GM21447 (cell line): ENCODE measurements around the gene CD3D.
"Not testable (repeated sequence)": the region's sequence is repeated elsewhere in the genome, so short reads cannot be mapped to it uniquely, and the experiment has no call there.

Source experiments
- ATAC-seq: cut with Tn5 transposase; IDR thresholded peaks from one replicate; pipeline ENCODE4 v1.9.1; 2021; ENCODE audit not compliant: unreplicated experiment

Gene CD3D

DNA sequence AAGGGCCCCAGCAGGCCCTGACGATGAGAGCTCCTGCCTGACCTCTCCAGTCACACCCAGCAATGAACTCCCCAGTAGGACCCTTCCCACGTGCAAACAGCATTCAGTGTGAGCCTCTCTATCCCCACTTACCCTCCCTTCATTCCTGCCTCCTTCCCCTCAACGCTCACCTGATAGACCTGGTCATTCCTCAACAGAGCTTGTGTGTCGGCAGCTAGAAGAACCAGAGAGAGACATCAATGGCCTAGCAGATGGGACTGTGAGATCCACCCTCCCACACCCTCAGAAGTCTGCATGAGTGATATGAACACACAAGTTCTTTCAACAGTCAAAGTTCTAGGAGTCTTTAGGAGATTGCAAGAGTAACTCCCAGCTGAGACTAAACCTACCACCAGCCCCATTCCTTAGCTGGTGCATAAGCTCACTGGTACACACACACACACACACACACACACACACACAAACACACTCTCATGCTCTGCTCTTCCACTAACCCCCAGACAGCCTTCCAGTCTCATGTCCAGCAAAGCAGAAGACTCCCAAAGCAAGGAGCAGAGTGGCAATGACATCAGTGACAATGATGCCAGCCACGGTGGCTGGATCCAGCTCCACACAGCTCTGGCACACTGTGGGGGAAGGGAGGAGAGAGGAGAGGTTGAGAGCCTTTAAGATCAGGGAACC is 3.1 kb downstream of the CD3D start:
- no peak for ATAC-seq

DNA sequence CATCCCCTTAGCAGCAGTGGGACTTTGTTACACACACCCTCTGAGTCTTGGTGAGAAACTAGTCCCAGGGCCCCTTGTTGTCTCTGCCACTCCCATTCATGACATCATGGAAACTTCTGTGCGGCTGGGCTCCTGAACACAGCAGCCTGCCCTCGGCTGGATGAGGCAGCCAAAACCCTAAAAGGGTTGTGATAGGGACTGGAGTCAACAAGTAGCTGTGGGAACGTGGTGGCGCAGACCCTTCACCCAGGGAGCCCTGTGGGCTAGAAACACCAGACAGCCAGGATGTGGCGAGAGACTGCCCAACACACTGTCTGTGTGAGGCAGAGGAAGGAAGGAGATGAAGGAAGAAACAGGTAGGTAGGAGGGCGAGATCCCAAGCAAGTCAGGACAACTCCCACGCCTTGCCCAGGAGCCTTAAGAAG is 3.9 kb downstream of the CD3D start:
- ATAC-seq, result no peak

DNA sequence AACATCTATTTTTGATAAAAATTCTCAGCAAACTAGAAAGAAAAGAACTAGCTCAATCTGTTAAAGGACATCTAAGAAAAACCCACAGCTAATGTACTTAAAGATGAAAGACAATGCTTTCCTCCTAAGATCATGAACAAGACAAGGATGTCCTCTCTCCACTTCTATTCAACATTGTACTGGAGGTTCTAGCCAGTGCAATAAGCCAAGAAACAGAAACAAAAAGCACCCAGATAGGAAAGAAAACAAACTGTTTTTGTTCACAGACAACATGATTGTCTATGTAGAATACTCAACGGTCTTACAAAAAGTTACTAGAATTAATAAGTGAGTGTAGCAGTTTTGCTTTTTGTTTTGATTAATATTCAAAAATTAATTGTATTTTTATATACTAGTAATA is 7.8 kb downstream of the CD3D start:
- no peak for ATAC-seq

DNA sequence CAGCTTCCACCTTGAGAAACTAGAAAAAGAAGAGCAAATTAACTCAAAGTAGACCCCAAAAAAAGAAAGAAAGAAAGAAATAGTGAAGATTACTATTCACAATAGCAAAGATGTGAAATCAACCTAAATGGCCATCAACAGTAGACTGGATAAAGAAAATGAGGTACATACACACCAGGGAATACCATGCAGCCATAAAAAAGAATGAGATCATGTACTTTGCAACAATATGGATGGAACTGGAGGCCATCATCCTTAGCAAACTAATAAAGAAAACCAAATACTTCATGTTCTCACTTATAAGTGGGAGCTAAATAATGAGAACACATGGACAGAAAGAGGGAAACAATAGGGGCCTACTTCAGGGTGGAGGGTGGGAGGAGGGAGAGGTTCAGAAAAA is 13.8 kb downstream of the CD3D start:
- ATAC-seq, result no peak

DNA sequence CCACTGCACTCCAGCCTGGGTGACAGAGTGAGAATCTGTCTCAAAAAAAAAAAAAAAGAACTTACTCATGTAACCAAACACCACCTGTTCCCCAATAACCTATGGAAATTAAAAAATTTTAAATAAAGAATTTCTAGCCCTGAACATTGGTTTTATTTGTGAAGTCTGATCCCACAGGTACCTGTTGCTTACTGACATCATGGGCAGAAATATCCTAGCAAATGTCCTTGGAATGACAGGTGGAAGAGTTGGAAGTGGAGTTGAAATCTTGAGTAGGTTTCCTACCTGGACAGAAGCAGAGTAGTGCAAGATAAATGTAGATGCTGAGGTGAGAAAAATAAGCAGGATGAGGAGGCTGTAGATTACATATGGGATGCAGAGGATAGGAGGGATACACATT is 17.2 kb downstream of the CD3D start:
- no peak for ATAC-seq

DNA sequence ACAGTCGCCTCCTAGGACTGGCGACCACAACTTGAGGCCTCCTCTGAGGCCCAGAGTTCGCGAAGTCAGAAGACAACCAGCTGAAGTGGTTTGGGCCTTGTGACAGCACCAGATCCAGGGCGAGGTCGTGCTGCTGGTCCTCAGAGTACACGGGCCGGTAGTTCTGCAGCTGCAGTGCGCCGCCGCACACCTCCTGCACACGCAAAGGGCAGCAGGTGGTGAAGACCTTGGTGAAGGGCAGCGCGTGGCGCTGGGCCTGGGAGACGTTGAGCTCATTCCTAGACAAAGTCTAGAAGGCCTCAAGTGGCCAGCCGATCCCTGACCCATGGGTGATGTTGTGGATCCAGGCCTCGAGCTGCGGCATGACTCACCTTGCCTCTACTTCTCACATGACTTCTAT is 19.8 kb downstream of the CD3D start:
- no peak for ATAC-seq

- ATAC-seq, result no peak
Measured at GRCh38 chr11:118321386-118322082, 21.0 kb downstream of the CD3D start.

DNA sequence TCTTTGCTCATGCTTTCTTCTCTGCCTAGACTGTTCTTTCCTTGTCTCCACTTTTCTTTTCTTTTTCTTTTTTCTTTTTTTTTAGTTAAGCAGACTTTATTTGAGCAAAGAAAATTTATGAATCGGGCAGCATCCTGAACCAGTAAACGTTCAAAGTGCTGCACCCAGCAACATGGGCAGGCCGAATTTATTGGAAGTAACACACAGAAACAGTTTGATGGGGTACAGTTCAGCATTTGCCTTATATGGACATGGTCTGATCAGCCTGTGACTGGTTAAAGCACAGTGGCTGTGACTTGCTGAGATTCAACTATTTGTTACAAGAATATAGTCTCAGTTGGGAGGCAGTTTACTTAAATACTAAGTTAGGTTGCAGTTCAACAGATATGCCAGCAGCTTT is 22.0 kb downstream of the CD3D start:
- no peak for ATAC-seq

- ATAC-seq, result no peak
Measured at GRCh38 chr11:118319337-118319707, 23.2 kb downstream of the CD3D start.

DNA sequence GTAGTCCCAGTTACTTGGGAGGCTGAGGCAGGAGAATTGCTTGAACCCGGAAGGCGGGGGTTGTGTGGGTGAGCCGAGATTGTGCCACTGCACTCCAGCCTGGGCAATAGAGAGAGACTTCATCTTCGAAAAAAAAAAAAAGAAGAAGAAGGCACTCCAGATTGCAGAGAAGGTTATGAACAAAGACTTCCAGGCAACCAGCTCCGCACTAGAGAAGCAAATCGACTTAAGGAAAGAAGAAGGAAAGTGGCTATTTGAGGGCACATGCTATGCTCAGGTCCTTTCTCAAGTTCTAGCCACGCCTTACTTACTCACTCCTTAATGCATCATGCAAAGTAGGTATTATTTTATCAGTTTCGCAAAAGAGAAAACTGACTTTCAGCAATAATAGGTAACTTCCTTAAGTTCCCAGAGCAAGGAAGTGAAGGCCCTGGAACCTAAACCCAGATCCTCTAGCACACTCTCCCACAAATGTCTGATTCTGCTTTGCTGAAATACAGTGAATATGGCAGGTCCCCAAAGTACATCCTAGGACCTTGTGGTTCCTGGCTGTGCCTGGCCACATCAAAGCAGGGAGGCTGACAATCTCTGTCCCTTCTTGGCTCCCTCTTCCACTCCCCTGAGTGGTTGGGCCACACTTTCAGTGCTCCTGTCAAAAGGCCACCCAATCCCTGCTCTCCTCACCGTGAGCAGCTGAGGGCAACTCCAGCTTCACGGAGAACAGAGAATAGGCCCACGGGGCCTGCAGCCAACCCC is 23.7 kb downstream of the CD3D start:
- ATAC-seq, result no peak

- no peak for ATAC-seq
Measured at GRCh38 chr11:118318124-118318523, 24.4 kb downstream of the CD3D start.

DNA sequence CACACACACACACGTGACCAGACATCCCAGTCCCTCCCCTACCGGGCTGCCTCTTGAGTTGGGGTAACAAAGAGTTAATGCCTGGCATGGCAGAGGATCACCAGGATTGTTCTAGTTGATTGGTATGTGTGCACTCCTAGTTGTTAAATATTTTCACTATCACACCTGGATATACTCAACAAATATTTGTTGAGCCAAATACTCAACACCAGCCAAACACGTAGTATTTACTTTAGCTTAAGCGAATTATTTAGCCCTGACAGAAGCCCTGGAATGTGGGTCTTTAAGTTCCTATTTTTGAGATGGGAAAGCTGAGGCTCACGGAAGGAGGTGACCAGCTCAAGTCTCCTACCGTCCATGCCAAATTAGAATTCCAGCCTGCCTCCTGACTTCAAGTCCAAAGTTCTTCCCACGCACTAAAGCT is 27.5 kb downstream of the CD3D start:
- no peak for ATAC-seq

DNA sequence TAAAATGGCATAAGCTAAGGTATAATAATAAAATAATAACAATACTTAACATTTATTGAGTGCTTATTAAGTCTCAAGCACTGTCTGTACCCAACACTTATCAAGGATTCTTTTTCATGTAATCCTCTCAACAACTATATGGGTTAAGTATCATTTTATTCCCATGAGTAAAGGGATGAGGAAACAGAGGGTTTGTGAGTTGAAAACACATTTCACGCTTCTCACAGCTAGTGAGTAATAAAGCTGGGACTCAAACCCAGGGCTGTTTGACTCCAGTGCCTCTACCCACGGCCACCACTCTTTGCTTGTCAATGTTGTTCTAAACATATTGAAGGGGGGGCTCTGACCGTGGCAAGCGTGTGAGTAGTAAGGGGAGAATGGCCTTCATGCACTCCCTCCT is 29.3 kb downstream of the CD3D start:
- no peak for ATAC-seq

GRCh38 chr11:118312328-118312727 is 30.2 kb downstream of the CD3D start:
- ATAC-seq, result no peak

DNA sequence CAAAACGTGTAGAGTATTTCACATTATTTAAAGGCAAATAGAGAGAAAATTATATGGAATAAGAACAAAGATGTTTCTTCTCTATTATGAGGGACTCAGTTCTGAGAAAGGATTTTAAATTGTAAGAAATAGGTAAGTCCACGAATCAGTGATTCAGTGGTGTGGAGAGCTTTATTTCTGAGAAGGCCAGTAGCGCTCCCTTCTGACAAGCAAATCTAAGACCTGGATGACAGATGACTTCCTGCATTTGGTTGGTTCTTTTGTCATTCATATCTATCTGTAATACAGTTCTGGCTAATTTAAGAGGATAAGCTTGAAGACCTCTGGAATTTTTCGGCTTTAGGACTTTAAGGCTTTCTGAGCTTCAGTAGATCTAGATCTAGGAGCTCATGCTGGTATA is 31.0 kb downstream of the CD3D start:
- no peak for ATAC-seq

DNA sequence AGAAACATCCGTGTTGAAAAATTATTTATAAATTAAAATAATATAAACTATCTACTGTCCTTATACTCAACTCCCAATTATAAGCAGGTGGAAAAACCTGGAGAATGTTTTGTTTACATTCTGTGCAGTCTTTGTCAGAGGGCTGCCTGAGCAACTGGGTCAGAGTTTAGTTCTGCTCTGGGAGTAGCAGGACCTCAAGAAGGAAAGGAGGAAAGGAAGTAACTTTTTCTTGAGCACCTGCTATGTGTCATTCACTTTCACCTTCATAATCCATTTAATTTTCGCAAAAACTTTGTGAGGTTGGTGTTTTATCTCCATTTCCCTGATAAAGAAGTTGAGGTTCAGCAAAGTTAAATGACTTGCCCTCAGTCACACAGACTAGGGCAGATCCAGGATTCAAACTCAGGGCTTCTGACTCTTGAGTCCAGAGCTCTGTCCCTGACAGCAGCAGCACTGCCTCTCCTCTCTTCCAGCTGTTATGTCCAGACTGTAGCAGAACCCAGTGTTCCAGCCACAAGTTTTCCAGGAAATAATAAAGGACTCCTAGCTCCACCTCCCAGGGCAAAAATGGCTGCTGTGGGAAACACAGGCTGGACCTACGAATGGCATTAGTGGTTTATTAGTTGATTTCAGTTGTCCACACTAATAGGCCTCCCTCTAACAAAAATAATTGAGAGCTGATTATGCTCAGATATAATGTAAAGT is 31.6 kb downstream of the CD3D start:
- no peak for ATAC-seq

GRCh38 chr11:118310271-118310670 is 32.2 kb downstream of the CD3D start:
- ATAC-seq, result no peak

DNA sequence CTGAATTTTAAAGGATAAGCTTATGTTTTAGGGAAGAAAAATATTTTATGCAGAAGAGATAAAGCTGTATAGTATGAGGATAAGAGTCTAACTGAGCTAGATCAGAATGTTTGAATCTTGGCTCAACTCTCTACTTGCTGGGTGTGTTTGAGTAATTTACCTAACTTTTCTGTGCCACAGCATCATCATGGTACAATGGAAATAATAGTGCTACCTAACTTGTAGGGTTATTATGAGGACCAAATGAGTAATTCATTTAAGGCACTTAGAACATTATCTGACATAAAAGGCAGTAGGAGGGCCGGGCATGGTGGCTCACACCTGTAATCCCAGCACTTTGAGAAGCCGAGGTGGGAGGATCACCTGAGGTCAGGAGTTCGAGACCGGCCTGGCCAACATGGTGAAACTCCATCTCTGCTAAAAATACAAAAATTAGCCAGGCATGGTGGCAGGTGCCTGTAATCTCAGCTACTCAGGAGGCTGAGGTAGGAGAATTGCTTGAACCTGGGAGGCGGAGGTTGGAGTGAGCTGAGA is 33.4 kb downstream of the CD3D start:
- not testable (repeated sequence) for ATAC-seq

GRCh38 chr11:118306556-118306955 is 35.9 kb downstream of the CD3D start:
- no peak for ATAC-seq

GRCh38 chr11:118305726-118306125 is 36.8 kb downstream of the CD3D start:
- no peak for ATAC-seq

DNA sequence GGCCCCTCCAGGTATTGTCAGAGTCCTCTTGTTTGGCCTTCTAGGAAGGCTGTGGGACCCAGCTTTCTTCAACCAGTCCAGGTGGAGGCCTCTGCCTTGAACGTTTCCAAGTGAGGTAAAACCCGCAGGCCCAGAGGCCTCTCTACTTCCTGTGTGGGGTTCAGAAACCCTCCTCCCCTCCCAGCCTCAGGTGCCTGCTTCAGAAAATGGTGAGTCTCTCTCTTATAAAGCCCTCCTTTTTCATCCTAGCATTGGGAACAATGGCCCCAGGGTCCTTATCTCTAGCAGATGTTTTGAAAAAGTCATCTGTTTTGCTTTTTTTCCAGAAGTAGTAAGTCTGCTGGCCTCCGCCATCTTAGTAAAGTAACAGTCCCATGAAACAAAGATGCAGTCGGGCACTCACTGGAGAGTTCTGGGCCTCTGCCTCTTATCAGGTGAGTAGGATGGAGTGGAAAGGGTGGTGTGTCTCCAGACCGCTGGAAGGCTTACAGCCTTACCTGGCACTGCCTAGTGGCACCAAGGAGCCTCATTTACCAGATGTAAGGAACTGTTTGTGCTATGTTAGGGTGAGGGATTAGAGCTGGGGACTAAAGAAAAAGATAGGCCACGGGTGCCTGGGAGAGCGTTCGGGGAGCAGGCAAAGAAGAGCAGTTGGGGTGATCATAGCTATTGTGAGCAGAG is 37.8 kb downstream of the CD3D start, which contains the start of gene CD3E:
CD3E (plus strand) TSS at position 163 of the 681 bp plus-strand sequence; CDS start at position 386, 223 bp downstream.
- no peak for ATAC-seq
